ENCODE data around the gene ZNF644.

Gene ZNF644

DNA sequence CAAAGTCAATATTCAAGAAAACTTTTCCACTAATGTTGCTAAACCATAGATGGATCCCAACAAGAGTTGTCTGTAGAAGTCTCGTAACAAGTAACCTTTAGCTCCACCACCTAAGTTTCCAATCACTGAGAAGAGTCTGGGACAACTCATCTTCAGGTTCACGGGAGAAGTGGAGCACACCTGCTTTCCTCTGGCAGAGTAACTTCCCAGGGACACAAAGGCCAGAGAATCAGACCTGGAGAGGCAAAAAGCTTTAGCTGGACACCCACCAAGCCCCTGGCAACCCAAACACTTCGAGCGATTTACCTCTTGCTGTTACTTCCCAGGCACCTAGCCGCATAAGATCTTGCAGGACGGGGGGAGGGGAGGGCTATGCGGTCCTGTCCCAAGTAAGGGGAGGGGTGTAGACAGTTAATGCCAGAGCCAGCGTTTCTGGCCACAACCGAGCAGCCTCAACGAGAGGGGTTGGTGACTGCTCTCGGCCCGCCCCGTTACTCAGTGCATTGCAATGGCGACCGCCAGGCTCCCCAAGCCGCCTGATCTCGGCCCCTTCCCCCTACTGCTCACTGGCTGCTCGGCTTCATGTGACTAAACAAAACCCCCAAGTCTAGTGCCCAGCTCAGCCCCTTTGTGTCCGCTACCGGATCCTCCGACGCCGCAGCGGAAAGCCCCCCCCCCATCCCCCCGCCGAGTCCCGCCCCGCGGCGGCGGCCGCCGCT lies 709 bp downstream of the ZNF644 start:
- peak; percentile 49 to 67 for DNase-seq (ENCODE audit: low read depth in 2 of 2)

DNA sequence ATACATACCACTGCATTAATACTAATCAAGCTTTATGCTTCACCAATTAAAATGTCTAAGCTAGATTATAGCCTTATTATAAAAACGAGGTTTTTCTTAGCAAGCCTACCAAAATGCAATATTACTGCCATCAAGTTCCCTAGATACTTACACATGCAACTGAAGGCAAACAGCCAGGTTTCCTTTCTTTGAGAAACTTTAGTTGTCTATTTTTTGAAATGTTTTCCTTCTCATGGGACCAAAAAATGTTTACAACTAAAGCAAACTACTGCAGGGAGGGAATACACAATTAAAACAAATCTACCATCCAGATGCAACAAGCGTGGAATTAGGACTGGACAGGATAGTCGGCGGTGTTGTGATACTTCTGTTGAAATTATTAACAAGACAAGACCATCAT lies 1.3 kb downstream of the ZNF644 start:
- no peak for DNase-seq (ENCODE audit: low read depth in 2 of 2)

DNA sequence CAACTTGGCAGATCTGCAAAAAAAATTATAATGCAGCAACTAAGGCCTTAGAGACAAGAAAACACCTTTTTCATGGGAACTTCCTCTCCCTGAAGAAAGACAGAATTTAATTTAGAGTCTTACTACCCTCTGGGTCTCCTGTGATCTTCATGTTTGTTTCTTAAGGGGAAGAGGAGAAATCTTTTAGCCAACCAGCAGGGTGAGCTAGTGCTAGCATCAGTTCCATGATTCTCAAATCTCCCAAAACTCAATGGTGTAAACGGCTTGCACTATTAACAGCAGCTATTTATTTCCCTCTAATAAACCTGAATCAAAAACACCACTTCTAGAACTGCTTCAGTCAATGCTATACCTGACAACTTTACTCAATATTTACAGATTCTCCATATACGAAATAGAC lies 3.8 kb downstream of the ZNF644 start:
- no peak for DNase-seq (ENCODE audit: low read depth in 2 of 2)

DNA sequence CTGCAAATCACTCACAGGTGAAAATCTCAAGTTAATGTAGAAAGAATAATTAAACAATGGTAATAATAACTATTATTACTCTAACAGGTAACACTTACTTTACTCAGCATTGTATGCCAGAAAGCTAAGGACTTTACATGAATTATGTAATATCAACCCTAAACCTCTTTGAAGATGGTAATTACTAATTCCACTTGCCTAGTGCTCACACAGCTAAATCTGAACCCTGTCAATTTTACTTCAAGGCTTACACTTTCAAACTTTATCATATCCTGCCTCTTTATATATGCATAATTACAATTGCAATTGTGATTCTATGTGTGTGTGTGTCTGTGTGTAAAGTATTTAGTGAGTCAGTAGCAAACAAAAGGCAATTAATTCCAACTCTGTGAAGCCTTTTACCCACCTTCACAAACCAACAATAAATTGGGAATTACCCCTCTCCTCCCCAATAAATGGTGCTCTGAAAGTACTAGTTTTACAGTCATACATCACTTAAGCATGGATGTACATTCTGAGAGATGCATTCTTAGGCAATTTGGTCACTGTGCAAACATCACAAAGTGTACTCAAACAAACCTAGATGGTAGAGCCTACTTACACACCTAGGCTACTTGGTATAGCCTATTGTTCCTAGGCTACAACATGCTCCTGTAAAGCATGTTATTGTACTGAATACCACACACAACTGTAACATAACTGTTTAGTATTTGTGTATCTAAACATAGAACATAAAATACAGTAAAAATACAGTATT lies 5.9 kb downstream of the ZNF644 start:
- no peak for DNase-seq (ENCODE audit: low read depth in 2 of 2)

DNA sequence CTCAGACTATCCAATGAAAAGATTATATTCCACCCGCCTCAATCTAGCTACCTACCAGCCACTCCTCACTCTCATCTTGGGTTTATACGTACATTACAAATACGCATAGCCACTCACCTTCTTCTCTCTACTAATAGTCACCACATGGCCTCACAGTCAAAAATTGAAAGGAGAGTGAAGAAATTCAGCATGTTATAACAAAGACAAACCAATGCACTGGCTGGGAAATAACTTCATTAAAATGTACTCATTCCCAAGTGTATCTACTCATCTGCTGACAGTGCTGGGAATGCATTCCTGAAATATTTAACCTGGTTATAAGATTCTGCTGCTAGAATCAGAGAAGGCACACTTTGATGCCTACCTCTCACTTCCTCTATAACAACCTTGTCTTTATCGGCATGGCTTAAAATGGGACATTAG lies 6.5 kb downstream of the ZNF644 start:
- no peak for DNase-seq (ENCODE audit: low read depth in 2 of 2)

DNA sequence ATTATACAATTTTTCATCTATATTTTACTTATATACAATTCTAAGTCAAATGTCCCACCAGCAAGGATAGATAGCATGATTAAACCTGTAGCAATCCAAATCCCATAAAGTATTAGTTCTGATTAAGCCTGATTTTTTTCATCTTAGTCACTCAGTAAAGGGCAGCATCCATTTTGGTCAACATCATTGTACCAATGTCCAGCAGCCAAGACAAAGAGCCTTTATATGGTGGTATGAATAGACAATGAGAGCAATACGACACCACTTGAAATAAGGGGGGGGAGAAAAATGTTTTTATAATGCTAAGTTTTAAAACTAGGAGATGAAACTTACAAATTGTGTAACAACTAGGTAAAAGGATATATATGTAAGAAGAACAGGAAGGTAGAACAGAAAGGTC lies 7.4 kb downstream of the ZNF644 start:
- DNase-seq (ENCODE audit: low read depth in 2 of 2) = no peak

DNA sequence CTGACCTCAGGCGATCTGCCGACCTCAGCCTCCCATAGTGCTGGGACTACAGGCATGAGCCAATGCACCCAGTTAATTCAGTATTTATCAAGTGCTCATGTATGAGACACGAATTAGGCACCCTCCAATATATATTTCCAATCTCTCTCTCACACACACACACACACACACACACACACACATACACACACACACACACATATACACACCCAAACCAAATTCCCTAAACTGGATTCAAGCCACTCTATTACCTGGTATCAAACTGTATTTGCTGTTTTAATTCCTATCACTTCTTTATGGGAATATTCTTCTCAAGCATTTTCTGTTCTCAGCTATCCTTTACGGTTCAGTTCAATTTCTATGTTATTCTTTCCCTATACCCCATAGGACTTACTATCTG lies 8.5 kb downstream of the ZNF644 start:
- DNase-seq (ENCODE audit: low read depth in 2 of 2) = no peak

DNA sequence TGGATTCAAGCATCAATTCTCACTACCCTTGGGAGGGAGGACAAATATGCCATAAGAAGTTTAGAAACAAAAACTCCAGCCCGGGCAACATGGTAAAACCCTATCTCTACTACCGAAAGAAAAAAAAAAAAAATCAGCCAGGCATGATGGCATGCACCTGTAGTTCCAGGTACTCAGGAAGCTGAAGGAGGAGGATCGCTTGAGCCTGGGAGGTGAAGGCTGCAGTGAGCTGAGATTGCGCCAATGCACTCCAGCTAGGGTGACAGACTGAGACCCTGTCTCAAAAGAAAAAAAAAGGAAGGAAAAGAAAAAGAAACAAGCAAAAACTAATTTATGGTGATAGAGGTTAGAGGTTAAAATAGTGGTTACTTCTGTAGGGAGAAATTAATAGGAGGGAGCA lies 9.6 kb downstream of the ZNF644 start:
- DNase-seq (ENCODE audit: low read depth in 2 of 2) = no peak

DNA sequence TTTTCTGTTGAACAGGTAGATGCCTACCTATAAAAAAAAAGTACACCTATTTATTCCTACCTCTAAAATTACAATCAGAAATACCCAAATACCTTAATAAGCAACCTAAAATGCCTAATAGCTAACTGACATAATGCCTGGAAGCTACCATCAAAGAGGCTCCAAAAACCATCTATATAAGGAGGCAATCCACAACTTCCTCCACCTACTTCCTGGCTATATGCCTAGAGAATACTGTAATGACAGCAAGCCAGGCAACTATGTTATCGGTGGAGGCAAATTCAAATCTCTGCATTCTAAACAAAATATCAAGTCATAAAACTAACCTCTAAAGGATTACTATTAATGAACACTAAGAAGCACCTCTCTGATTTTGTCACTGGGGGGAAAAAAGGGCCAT lies 10.1 kb downstream of the ZNF644 start:
- DNase-seq (ENCODE audit: low read depth in 2 of 2) = no peak

DNA sequence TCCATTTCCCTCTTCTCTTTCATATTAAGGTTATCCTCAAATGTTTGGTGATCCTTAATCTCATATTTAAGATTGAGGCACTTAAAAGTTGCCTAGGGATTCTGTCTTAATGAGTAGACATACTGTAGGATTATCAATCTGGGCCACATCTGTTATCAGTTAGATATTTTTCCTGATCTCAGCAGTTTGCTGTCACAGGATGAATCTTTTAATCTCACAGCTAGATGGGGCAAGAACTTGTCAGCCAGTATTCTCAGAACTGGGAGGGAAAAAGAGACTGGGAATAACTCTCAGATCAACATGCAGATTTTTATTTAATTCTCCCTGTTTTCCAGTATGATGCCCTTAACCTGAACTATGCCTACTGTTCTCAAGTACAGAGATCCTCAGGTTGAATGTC lies 14.0 kb downstream of the ZNF644 start:
- no peak for DNase-seq (ENCODE audit: low read depth in 2 of 2)

DNA sequence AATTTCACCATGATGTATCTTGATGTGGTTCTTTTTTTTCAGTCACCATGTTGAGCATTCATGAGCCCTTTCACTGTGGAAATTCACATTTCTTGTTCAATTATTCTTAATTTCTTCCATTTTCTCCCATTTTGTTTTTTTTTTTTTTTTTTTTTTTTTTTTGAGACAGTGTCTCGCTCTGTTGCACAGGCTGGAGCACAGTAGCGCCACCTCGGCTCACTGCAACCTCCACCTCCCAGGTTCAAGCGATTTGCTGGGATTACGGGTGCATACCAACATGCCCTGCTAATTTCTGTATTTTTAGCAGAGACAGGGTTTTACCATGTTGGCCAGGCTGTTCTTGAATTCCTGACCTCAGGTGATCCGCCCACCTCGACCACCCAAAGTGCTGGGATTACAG lies 14.7 kb downstream of the ZNF644 start:
- DNase-seq (ENCODE audit: low read depth in 2 of 2) = no peak

DNA sequence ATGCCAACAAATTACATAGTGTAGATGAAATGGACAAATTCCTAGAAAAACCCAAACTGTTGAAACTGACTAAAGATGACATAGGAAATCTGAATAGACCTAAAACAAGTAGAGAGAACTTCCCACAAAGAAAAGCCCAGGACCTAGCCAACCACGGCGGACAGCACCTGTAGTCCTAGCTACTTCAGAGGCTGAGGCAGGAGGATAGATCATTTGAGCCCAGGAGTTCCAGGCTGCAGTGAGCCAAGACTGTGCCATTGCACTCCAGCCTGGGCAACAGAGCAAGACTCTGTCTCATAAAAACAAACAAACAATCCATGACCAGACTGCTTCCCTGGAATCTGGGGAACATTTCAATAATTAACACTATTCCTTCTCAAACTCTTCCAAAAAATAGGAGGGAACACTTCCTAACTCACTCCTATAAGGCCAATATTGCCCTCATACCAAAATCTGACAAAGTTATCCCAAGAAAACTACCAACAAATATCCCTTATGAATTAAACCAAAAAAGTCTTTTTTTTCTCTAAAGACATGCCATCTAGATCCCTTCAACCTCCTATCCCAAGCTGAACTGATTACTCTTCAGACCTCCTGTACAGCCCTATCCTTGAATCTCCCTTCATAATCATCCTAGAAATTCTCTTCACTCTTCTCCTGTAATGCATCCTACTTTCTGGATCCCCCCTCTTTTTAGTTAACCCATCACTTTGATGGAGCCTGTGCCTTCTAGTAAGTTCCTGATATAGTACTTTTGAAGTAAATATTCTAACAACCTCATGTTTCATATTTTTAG lies 15.5 kb downstream of the ZNF644 start:
- DNase-seq (ENCODE audit: low read depth in 2 of 2) = no peak

DNA sequence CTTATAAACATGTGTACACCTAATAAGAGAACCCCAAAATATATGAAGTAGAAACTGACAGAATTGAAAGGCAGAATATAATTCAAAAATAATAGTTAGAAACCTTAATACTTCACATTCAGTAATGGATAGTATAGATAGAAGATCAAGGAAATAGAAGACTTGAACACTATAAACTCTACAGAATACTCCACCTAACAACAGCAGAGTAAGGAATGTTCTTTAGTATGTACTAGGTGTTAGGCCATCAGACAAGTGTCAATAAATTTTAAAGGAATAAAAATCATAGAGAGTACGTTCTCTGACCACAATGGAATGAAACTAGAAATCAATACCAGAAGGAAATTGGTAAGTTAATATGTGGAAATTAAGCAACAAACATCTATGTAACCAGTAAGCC lies 16.6 kb downstream of the ZNF644 start:
- DNase-seq (ENCODE audit: low read depth in 2 of 2) = no peak

DNA sequence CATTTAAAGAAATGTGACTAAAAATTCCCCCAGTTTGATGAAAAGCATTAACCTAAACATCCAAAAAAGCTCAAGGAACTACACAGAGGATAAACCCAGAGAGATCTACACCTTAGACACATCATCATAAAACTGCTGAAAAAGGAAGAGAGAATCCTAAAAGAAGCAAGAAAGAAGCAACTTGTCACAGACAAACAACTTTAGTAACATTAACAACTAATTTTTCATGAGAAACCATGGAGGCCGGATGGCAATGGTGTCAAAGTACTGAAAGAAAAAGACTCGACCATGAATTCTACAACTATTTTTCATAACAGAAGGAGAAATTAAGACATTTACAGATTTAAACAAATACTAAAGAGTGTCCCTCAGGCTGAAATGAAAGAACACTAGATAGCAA lies 17.7 kb downstream of the ZNF644 start:
- no peak for DNase-seq (ENCODE audit: low read depth in 2 of 2)

DNA sequence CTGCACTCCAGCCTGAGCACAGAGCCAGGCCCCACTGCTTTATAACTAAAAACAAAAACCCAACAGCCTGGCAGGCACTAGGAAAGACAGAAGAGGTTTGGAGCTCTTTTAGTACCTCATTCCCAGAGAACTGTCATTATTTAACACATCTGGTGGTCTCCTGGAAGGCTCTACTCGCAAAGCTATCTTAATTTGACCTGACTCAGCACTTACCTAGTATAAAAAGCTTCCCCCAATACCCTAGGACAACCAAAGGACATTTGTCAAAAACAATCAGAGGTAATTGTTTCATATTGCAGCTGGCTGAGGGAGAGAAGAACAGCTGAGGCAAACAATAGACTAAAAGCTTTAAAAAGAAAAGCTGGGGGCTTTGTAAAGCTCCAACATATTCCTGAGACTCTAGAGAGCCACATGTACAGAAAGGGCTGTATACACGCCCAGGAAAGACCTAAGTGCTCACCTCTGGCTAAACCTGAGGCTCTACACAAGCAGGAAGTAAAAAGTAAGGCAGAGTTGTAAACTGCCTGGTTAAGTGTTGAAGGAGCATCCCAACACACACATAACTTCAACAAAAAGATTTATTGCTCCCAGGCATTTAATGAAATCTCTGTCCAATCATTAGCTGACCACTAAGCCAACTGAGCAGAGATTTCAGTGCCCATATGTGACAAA lies 25.0 kb downstream of the ZNF644 start:
- no peak for DNase-seq (ENCODE audit: low read depth in 2 of 2)

DNA sequence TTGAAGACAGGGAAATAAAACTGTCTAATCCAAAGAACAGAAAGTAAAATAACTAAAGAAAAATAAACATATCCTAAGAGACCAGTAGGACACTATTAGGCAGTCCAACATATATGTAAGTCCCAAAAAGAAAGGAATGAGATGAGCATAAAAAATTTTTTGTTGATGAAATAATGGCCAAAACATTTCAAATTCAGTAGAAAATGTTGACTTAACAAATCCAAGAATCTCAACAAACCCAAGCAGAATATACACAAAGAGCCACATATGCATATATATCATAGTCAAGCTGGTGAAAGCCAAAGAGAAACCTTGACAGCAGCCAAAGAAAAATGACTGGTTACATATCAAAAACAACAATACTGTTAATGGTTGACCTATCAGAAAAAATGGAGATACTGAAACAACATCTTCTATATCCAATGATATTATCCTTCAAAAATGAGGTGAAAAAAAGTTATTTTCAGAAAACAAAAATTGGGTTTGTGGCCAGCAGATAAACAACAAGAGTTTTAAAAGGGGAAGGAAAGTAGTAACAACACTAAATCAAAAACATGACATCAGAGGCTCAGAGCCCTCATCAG lies 26.4 kb downstream of the ZNF644 start:
- DNase-seq (ENCODE audit: low read depth in 2 of 2) = no peak

DNA sequence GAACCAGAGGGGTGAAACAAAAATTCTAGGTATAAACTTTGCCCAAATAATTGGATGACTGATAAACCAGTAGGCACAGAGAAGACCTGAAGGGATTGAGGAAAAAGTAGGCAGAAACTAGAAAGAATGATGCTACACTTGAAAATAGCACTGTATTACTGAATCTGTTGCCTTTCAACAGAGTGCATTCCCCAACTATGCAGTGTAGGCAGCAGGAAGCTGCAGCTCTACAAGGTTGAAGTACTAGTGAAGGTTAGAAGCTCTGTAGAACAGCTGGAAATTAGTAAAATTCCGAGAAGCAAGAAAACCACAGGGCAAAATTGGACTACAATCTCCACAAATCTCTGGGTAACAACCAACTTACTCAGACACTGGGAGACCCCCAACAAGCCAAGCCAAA lies 27.4 kb downstream of the ZNF644 start:
- DNase-seq (ENCODE audit: low read depth in 2 of 2) = no peak

DNA sequence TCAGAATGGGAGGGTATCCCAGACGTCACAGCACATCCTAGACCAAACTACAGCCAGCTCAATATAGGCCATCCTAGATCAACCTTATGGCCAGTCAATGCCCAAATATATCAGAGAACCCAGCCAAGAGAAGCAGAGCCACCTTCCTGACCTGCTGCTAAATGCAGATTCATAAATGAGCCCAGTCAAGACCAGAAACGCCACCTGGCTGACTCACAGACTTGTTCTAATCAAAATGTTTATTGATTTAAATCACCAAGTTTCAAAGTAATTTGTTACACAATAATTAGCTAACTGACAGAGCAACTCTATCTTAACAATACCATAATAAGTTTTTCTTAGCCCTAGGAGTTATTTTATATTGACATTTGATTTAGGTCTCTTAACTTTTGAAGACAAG lies 28.6 kb downstream of the ZNF644 start:
- DNase-seq (ENCODE audit: low read depth in 2 of 2) = no peak

DNA sequence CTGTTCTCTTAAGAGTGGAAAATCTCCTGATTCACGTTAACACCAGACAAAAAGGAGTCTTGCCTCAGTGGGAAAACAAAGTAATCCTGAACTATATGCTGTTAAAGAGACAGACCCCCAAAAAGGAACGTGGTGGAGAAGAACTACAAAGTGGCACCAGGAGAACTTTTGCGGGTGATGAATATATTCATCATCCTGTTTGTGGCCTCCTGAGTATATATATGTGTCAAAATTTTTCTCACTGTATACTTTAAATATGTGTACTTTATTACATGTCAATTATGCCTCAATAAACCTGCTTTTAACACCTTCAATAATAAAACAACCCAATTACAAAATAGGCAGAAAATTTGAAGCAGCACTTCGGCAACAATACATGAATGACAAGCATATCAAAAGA lies 31.1 kb downstream of the ZNF644 start:
- DNase-seq (ENCODE audit: low read depth in 2 of 2) = no peak

DNA sequence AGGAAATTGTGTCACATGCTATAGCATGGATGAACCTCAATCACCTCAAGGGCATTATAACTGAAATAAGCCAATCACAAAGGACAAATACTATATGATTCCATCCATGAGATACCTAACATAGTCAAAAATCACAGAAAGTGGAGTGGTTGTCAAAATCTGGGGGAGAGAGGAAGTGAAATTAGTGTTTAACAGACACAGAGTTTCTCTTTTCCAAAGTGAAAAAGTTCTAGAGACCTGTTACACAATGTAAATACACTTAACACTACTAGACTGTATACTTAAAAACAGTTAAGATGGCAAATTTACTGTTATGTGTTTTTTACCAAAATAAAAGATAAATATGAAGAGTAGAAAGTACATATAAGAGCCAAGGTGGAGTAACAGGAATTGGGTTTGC lies 31.8 kb downstream of the ZNF644 start:
- no peak for DNase-seq (ENCODE audit: low read depth in 2 of 2)

DNA sequence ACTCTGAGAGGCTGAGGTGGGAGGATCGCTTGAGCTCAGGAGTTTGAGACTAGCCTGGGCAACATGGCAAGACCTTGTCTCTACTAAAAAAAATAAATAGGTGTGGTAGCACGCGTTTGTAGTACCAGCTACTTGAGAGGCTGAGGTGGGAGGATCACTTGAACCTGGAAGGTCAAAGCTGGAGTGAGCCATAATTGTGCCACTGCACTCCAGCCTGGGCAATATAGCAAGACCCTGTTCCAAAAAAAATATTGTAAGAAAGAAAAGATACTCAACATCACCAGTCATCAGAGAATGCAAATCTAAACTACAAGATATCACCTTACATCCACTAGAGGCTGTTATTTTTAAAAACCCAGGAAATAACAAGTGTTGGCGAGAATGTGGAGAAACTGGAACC lies 32.5 kb downstream of the ZNF644 start:
- no peak for DNase-seq (ENCODE audit: low read depth in 2 of 2)

DNA sequence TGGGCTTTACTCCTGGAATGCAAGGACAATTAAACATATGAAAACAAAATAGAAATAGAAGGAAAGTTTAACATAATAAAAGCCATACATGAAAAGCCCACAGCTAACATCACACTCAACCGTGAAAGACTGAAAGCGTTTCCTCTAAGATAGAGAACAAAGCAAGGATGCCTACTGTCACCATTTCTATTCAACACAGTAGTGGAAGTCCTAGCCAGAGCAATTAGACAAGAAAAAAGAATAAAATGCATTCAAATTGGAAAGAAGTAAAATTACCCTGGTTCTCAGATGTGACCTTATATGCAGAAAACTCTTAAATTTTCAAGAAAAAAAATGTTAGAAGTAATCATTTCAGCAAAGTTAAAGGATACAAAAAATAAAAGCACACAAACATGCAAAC lies 34.0 kb downstream of the ZNF644 start:
- no peak for DNase-seq (ENCODE audit: low read depth in 2 of 2)

Data from stimulated activated CD4-positive, alpha-beta T cell treated with anti-CD3 and anti-CD28 coated beads, Interleukin-15, amount 100 ng/mL, for 48 hours (primary cell).